Neural progenitor cell (in vitro differentiated cells): Measurements from ENCODE around the gene ACTRT2.

Experiments used
- EZH2 ChIP-seq: fragments of 200-600 bp; sonication (generic); IDR thresholded peaks from 2 replicates; pipeline ENCODE4 v1.6.1; 2017; ENCODE audit warnings: antibody characterized with exemption, mild to moderate bottlenecking, moderate library complexity
- EZH2phosphoT487 ChIP-seq: fragments of 200-600 bp; sonication (generic); IDR thresholded peaks from 2 replicates; pipeline ENCODE4 v1.6.1; 2017; ENCODE audit warnings: antibody characterized with exemption
- TF ChIP-seq, protein P1 (sequence below): fragments of 200-600 bp; sonication (generic); IDR thresholded peaks from 2 replicates; pipeline ENCODE4 v1.5.1; 2017; ENCODE audit warnings: antibody characterized with exemption, mild to moderate bottlenecking

DNA sequence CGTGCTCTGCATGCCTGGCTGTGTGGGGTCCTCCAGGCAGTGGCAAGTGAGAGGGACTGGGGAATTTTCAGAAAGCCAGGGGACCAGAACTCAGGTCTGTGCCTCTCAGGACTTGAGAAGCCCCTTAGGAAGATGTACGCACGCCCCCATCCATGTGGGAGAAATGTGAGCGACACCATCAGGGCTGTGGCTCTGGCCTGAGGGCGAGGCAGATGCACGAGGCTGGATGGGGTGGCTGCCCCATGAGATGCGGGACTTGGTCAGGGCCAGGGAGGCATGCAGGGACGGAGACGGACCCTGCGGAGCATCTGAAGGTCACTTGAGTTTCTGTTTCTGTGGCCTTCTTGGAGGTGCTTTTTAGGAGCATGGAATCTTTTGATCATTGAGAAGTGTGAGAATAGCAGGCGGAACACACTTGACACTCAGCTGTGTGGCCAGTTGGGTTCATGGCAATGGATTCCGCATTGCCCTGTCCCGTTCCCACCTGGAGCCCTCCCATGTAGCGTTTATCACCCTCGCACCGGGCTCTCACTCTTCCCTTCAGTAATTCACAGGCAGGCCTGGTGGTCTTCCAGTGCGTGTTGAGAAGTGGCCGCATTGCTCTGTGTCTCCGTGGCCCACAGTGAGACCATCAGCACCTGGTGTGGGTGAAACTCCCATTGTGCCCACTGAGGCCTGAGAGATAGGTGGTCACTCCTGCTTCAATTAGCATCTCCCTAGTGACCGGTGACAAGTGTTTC is 30.7 kb upstream of the ACTRT2 start:
- TF ChIP-seq, protein P1, sequence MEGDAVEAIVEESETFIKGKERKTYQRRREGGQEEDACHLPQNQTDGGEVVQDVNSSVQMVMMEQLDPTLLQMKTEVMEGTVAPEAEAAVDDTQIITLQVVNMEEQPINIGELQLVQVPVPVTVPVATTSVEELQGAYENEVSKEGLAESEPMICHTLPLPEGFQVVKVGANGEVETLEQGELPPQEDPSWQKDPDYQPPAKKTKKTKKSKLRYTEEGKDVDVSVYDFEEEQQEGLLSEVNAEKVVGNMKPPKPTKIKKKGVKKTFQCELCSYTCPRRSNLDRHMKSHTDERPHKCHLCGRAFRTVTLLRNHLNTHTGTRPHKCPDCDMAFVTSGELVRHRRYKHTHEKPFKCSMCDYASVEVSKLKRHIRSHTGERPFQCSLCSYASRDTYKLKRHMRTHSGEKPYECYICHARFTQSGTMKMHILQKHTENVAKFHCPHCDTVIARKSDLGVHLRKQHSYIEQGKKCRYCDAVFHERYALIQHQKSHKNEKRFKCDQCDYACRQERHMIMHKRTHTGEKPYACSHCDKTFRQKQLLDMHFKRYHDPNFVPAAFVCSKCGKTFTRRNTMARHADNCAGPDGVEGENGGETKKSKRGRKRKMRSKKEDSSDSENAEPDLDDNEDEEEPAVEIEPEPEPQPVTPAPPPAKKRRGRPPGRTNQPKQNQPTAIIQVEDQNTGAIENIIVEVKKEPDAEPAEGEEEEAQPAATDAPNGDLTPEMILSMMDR: no peak
- no peak for TF ChIP-seq EZH2
- no peak for TF ChIP-seq EZH2phosphoT487
